ENCODE results near the gene MYO16.

GRCh38 chr13:108629181-108629752 is at the start of gene MYO16:
- TF ChIP-seq CTCF (IDR thresholded peaks at IDR 0.05; ENCODE audit: poor library complexity, severe bottlenecking) = no peak
- TF ChIP-seq POLR2AphosphoS5 (IDR thresholded peaks at IDR 0.05) = peak; percentile 64
- no peak for TF ChIP-seq TAF1 (IDR thresholded peaks at IDR 0.05; ENCODE audit: low read depth)
- TF ChIP-seq EZH2 (IDR thresholded peaks at IDR 0.05; ENCODE audit: borderline replicate concordance, insufficient read depth, low read length, poor library complexity, severe bottlenecking) = no peak
- TF ChIP-seq REST (IDR thresholded peaks at IDR 0.05; ENCODE audit: borderline replicate concordance) = no peak
- peak; percentile 70 for TF ChIP-seq EP300 (conservative IDR thresholded peaks at IDR 0.05; ENCODE audit: poor library complexity, severe bottlenecking)

Data from neural cell (in vitro differentiated cells).